ENCODE results near the gene OXTR.

DNA sequence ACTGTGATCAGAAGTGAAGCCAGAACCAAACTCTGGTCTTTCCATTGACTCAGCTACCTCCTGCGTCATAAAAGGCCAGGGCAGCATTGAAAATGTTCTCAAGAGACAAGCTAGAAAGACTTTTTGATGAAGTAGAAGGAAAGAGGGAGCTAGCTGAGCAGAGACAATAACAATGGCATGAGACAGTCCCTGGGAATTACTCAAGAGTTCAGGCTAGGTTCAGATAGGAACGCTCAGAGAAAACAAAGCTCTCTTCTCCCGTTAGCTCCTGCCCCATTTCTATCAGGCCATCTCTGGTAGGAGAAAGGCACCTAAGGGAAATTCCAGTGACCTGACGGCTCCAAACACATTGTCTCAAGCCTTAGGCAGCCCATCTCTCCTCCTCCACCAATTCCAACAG, 7.0 kb upstream of the OXTR start:
- TF ChIP-seq CTCF (IDR thresholded peaks at IDR 0.05 in 4 of 5, conservative IDR thresholded peaks at IDR 0.05 in 1 of 5): no peak
- TF ChIP-seq POLR2A (IDR thresholded peaks at IDR 0.05): no peak

Data from gastrocnemius medialis (tissue), 4 donors.